CD4-positive, CD25-positive, alpha-beta regulatory T cell (primary cell): Measurements from ENCODE around the gene MAFF. TPM values are rescaled to one million over a fixed set of nuclear protein-coding genes. Genes with fewer than 3 reads are reported as not detected.
"Not testable (repeated sequence)": the region's sequence is repeated elsewhere in the genome, so short reads cannot be mapped to it uniquely, and the experiment has no call there.

Experiments used
- ATAC-seq, 2 donors: fragments of 150-1000 bp; cut with Tn5 transposase; one replicate each; pipeline ENCODE4 v1.10.0; 2021; ENCODE audit warnings: low read depth in 2 of 2, moderate number of reproducible peaks in 2 of 2, moderate library complexity in 1 of 2
- DNase-seq, 3 donors: peaks; one replicate each; pipeline versions ENCODE4 v3.0.0 to v3.0.0-alpha.2; 2012 to 2022; ENCODE audit warnings: mixed read lengths in 1 of 3
- H3K27ac ChIP-seq: one replicate; pipeline ENCODE4 v1.7.0; 2013; ENCODE audit warnings: mild to moderate bottlenecking, low read length; ENCODE audit not compliant: insufficient read depth, poor library complexity, severe bottlenecking
- H3K27me3 ChIP-seq: one replicate; pipeline ENCODE4 v1.7.0; 2013; ENCODE audit warnings: low read length; ENCODE audit not compliant: control insufficient read depth, insufficient read depth
- H3K36me3 ChIP-seq: one replicate; pipeline ENCODE4 v1.7.0; 2013; ENCODE audit warnings: mild to moderate bottlenecking, low read length, moderate library complexity; ENCODE audit not compliant: control insufficient read depth, insufficient read depth
- H3K4me1 ChIP-seq: 2 replicates; pipeline ENCODE4 v1.7.0; 2013; ENCODE audit warnings: mild to moderate bottlenecking, low read length; ENCODE audit not compliant: insufficient read depth, control insufficient read depth, poor library complexity, severe bottlenecking
- H3K4me3 ChIP-seq: one replicate; pipeline ENCODE4 v1.7.0; 2013; ENCODE audit warnings: low read depth, mild to moderate bottlenecking, low read length, moderate library complexity
- H3K9me3 ChIP-seq, 2 experiments: 1 replicate in 1 of 2; 2 replicates in 1 of 2; pipeline ENCODE4 v1.7.0; 2013; ENCODE audit warnings: low read length in 2 of 2, mild to moderate bottlenecking in 1 of 2, moderate library complexity in 1 of 2; ENCODE audit not compliant: control insufficient read depth in 2 of 2
- H3K27ac Mint-ChIP-seq, 3 donors: one replicate each; pipeline ENCODE4 v1.8.0; 2020 to 2022; ENCODE audit warnings: mild to moderate bottlenecking in 3 of 3, mixed read lengths in 3 of 3, moderate library complexity in 2 of 3
- H3K27me3 Mint-ChIP-seq: one replicate; pipeline ENCODE4 v1.8.0; 2022; ENCODE audit warnings: mild to moderate bottlenecking, mixed read lengths
- H3K36me3 Mint-ChIP-seq: one replicate; pipeline ENCODE4 v1.8.0; 2020; ENCODE audit warnings: mixed read lengths
- H3K4me1 Mint-ChIP-seq, 4 donors: one replicate each; pipeline ENCODE4 v1.8.0; 2020 to 2022; ENCODE audit warnings: mixed read lengths in 4 of 4, mild to moderate bottlenecking in 1 of 4
- H3K4me3 Mint-ChIP-seq, 4 donors: one replicate each; pipeline ENCODE4 v1.8.0; 2020 to 2022; ENCODE audit warnings: mild to moderate bottlenecking in 4 of 4, mixed read lengths in 4 of 4, moderate library complexity in 3 of 4
- H3K9me3 Mint-ChIP-seq, 7 donors: one replicate each; pipeline ENCODE4 v1.8.0; 2020 to 2022; ENCODE audit warnings: mixed read lengths in 7 of 7, mild to moderate bottlenecking in 3 of 7, moderate library complexity in 2 of 7
- polyA plus RNA-seq, 4 donors: library from polyadenylated mRNA; unstranded; fragments of 300-500 nt; fragmentation: Illumina TruSeq; gene quantifications; one replicate each; pipeline ENCODE4 v1.2.3, GENCODE V29; 2021
- total RNA-seq: library from RNA; stranded (reverse); gene quantifications from one replicate; pipeline ENCODE4 v1.2.3, GENCODE V29; 2022

Gene MAFF
- total and polyA plus RNA-seq, 5 donors from 2014 or later: 1.4 to 39.4 (median 2.1) TPM

DNA sequence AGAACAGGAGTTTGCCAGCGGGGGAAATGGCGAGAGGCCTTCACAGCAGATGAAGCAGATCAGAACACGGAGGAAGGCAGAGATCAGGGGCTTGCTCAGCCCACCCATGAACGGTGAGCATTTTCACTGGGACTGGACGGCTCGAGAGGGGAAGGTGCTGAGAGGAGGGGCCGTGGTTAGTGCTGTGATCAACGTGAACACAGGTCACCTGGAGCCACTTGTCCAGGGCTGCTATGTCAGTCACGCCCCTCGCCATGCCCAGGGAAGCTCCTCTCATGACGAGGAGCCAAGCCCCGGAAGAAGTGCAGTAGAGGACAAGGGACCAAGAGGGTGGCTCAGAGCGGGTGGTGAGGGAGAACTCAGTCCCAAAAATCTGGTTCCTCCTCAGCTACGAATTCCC, 27.2 kb upstream of the MAFF start:
- H3K4me1 ChIP-seq: peaks cover 18% of the 10 kb centered on the region
- Mint-ChIP-seq H3K4me3 (no peak overlapping the region), H3K36me3 (peaks cover 7% of the 10 kb centered on the region)

GRCh38 chr22:38175206-38176118, 26.3 kb upstream of the MAFF start:
- ATAC-seq (no peak), DNase-seq (no peak)
- Histone ChIP-seq H3K4me1 (peaks cover 26% of the 10 kb centered on the region), H3K4me3 (no peak overlapping the region), H3K27ac (no peak overlapping the region), H3K27me3 (no peaks in the 10 kb centered on the region), H3K36me3 (peaks cover 3% of the 10 kb centered on the region), H3K9me3 (no peaks in the 10 kb centered on the region)
- Mint-ChIP-seq H3K4me1 (peaks cover 17 to 57% (median 24%) of the 10 kb centered on the region in 4 donors), H3K27me3 (no peaks in the 10 kb centered on the region), H3K27ac (peak overlapping the region in 2 of 3 donors; percentile 55 to 86), H3K9me3 (peaks cover 0 to 2% (median 0%) of the 10 kb centered on the region in 7 donors), H3K4me3 (no peak overlapping the region), H3K36me3 (peaks cover 7% of the 10 kb centered on the region)

More for the DNA sequence above, 27.2 kb upstream of the MAFF start:
- ATAC-seq (no peak), DNase-seq (no peak)
- Histone ChIP-seq H3K27me3 (no peaks in the 10 kb centered on the region), H3K9me3 (no peaks in the 10 kb centered on the region), H3K36me3 (peaks cover 3% of the 10 kb centered on the region), H3K4me3 (no peak overlapping the region), H3K27ac (no peak overlapping the region)
- H3K27me3 Mint-ChIP-seq: no peaks in the 10 kb centered on the region
- H3K4me1 Mint-ChIP-seq: peaks cover 9 to 51% (median 15%) of the 10 kb centered on the region in 4 donors
- H3K27ac Mint-ChIP-seq: peak overlapping the region in 1 of 3 donors; percentile 33
- peaks cover 0 to 2% (median 0%) of the 10 kb centered on the region in 7 donors for H3K9me3 Mint-ChIP-seq

DNA sequence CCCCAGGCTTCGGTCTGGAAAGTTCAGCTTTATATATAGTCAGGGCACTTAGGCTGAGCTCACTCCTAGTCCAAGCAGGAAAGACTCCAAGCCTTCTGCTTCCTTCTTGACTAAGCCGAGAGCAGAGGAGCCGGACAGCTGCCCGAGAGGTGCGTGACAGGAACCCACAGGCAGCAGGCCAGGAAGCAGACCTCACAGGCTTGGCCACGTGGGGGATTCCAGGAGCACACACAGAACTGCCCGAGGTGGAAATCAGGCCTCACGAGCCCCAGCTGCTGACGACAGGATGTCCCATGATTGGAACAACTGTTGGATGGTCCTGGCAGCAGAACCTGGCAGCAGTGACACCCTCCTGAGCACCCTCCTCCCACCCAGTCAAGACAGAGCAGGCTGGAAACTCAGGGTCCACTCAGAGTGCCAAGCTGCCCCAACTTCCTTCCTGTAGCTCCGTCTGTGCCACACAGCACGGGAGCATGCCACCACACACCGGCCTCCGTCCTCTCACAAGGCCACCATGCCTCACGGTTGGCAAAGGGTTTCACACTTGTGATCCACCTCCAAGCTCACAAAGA, 25.5 kb upstream of the MAFF start:
- Histone ChIP-seq H3K27ac (no peak overlapping the region), H3K9me3 (no peaks in the 10 kb centered on the region), H3K36me3 (no peaks in the 10 kb centered on the region), H3K27me3 (no peaks in the 10 kb centered on the region), H3K4me1 (peaks cover 34% of the 10 kb centered on the region), H3K4me3 (no peak overlapping the region)
- Mint-ChIP-seq H3K9me3 (peaks cover 0 to 2% (median 0%) of the 10 kb centered on the region in 7 donors), H3K4me3 (peak overlapping the region in 3 of 4 donors; percentile 46 to 69 (median 64)), H3K27ac (peak overlapping the region in 2 of 3 donors; percentile 55 to 66), H3K4me1 (peaks cover 21 to 64% (median 31%) of the 10 kb centered on the region in 4 donors), H3K36me3 (peaks cover 7% of the 10 kb centered on the region), H3K27me3 (no peaks in the 10 kb centered on the region)
- DNase-seq: peak in 2 of 3 donors; percentile 18 to 57
- peak in 1 of 2 donors; percentile 52 for ATAC-seq

GRCh38 chr22:38177044-38177443, 24.8 kb upstream of the MAFF start:
- H3K4me3 ChIP-seq: no peak overlapping the region
- Mint-ChIP-seq H3K36me3 (peaks cover 7% of the 10 kb centered on the region), H3K9me3 (peaks cover 0 to 2% (median 0%) of the 10 kb centered on the region in 7 donors), H3K4me3 (peak overlapping the region in 1 of 4 donors; percentile 64), H3K4me1 (peaks cover 20 to 71% (median 35%) of the 10 kb centered on the region in 4 donors), H3K27me3 (no peaks in the 10 kb centered on the region), H3K27ac (peak overlapping the region in 2 of 3 donors; percentile 4 to 69)
- ATAC-seq: no peak
- no peaks in the 10 kb centered on the region for H3K36me3 ChIP-seq
- H3K27ac ChIP-seq: no peak overlapping the region
- no peaks in the 10 kb centered on the region for H3K27me3 ChIP-seq
- no peak for DNase-seq
- peaks cover 36% of the 10 kb centered on the region for H3K4me1 ChIP-seq
- no peaks in the 10 kb centered on the region for H3K9me3 ChIP-seq

DNA sequence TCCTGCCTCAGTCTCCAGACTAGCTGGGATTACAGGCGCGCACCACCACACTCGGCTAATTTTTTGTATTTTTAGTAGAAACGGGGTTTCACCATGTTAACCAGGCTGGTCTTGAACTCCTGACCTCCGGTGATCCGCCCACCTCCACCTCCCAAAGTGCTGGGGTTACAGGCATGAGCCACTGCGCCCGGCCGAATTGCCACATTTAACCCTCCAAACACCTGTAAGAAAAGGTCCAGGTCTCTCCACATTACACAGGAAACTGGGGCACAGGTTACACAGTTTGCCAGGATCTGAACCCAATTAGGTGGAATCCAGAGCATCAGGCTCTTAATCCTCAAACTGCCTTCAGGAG, 24.2 kb upstream of the MAFF start:
- H3K4me1 Mint-ChIP-seq: peaks cover 19 to 70% (median 34%) of the 10 kb centered on the region in 4 donors
- not testable (repeated sequence) for H3K27me3 ChIP-seq, H3K4me3 ChIP-seq, DNase-seq, H3K27me3 Mint-ChIP-seq, H3K9me3 ChIP-seq, H3K36me3 ChIP-seq, H3K9me3 Mint-ChIP-seq, ATAC-seq, H3K27ac ChIP-seq, H3K36me3 Mint-ChIP-seq
- peaks cover 36% of the 10 kb centered on the region for H3K4me1 ChIP-seq
- H3K27ac Mint-ChIP-seq: peak overlapping the region in 1 of 3 donors; percentile 69
- H3K4me3 Mint-ChIP-seq: peak overlapping the region in 1 of 4 donors; percentile 58

- H3K4me1 ChIP-seq: peaks cover 36% of the 10 kb centered on the region
- Mint-ChIP-seq H3K4me3 (peak overlapping the region in 1 of 4 donors; percentile 58), H3K27ac (peak overlapping the region in 1 of 3 donors; percentile 40)
These were observed 23.7 kb upstream of the MAFF start for GRCh38 chr22:38177926-38178604.

GRCh38 chr22:38178605-38178937, 23.2 kb upstream of the MAFF start:
- H3K27me3 Mint-ChIP-seq, H3K4me3 ChIP-seq, H3K9me3 ChIP-seq, H3K27ac ChIP-seq, H3K9me3 Mint-ChIP-seq, ATAC-seq, DNase-seq, H3K27ac Mint-ChIP-seq, H3K36me3 ChIP-seq, H3K27me3 ChIP-seq, H3K36me3 Mint-ChIP-seq: not testable (repeated sequence)
- Mint-ChIP-seq H3K4me1 (peaks cover 19 to 65% (median 34%) of the 10 kb centered on the region in 4 donors), H3K4me3 (peak overlapping the region in 1 of 4 donors; percentile 71)
- peaks cover 36% of the 10 kb centered on the region for H3K4me1 ChIP-seq

More at GRCh38 chr22:38177926-38178604, 23.7 kb upstream of the MAFF start:
- no peaks in the 10 kb centered on the region for H3K27me3 ChIP-seq
- no peaks in the 10 kb centered on the region for H3K36me3 ChIP-seq
- H3K27ac ChIP-seq: no peak overlapping the region
- H3K9me3 Mint-ChIP-seq: peaks cover 0 to 2% (median 0%) of the 10 kb centered on the region in 7 donors
- H3K27me3 Mint-ChIP-seq: no peaks in the 10 kb centered on the region
- H3K4me3 ChIP-seq: no peak overlapping the region
- ATAC-seq (no peak), DNase-seq (no peak)
- peaks cover 7% of the 10 kb centered on the region for H3K36me3 Mint-ChIP-seq
- H3K9me3 ChIP-seq: no peaks in the 10 kb centered on the region
- H3K4me1 Mint-ChIP-seq: peaks cover 19 to 67% (median 34%) of the 10 kb centered on the region in 4 donors
